Mesodermal cell (in vitro differentiated cells): ENCODE measurements around the gene WDR87.

Experiments used
- H3K27ac ChIP-seq: 2 replicates; pipeline ENCODE4 v1.7.0; 2013; ENCODE audit warnings: mild to moderate bottlenecking, low read depth, low read length, moderate library complexity; ENCODE audit not compliant: severe bottlenecking
- H3K36me3 ChIP-seq: 2 replicates; pipeline ENCODE4 v1.7.1; 2013; ENCODE audit warnings: mild to moderate bottlenecking, low read length, moderate library complexity; ENCODE audit not compliant: control insufficient read depth, insufficient read depth
- H3K4me1 ChIP-seq: one replicate; pipeline ENCODE4 v1.7.1; 2013; ENCODE audit warnings: mild to moderate bottlenecking, low read length; ENCODE audit not compliant: insufficient read depth, control insufficient read depth, poor library complexity, severe bottlenecking
- H3K4me3 ChIP-seq: 2 replicates; pipeline ENCODE4 v1.7.0; 2013; ENCODE audit warnings: low read length, control low read depth, mild to moderate bottlenecking; ENCODE audit not compliant: insufficient read depth, poor library complexity, severe bottlenecking; ENCODE audit errors: extremely low read depth
- H3K9me3 ChIP-seq: 2 replicates; pipeline ENCODE4 v1.7.1; 2013; ENCODE audit warnings: mild to moderate bottlenecking, low read length, moderate library complexity; ENCODE audit not compliant: control insufficient read depth
- WGBS, 2 experiments: methylation state at CpG; one replicate each; pipeline ENCODE4 v1.1.5; 2013; ENCODE audit warnings: missing lambda C conversion rate in 2 of 2; ENCODE audit not compliant: insufficient coverage in 2 of 2; 5-methylcytosine and 5-hydroxymethylcytosine counted together

The WDR87 gene

DNA sequence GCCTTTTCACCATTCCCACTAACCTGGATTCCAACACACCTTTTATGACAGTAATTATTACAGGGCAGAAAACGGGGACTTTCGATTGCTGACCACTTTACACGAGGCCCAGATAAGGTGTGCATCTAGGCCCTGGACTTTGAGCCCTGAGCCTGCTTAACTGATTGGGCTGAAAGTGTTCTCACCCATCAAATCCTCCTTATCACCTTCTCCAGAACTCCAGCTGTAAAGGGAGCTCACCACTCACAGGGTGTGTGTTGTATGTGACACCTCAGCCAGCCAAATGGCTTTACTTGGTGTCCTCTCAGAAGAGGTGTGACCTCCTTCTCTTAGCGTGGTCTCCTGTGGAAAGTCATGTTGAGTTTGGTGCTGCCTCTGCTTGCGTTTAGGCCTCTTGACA lies 37.1 kb upstream of the WDR87 start:
- Histone ChIP-seq H3K4me1 (no peaks in the 10 kb centered on the region), H3K36me3 (no peaks in the 10 kb centered on the region), H3K9me3 (no peaks in the 10 kb centered on the region), H3K4me3 (no peak overlapping the region), H3K27ac (no peak overlapping the region)
- WGBS, 2 experiments: 93 to 98% methylated on average over 3 to 5 of the region's 5 CpGs

GRCh38 chr19:37942516-37942902 lies 36.1 kb upstream of the WDR87 start:
- Histone ChIP-seq H3K4me3 (no peak overlapping the region), H3K4me1 (no peaks in the 10 kb centered on the region), H3K36me3 (no peaks in the 10 kb centered on the region), H3K9me3 (no peaks in the 10 kb centered on the region), H3K27ac (no peak overlapping the region)
- 96 to 97% methylated on average over 4 of the region's 6 CpGs for WGBS, 2 experiments

GRCh38 chr19:37941782-37942515 lies 35.6 kb upstream of the WDR87 start:
- H3K27ac ChIP-seq: no peak overlapping the region
- H3K9me3 ChIP-seq: no peaks in the 10 kb centered on the region
- no peaks in the 10 kb centered on the region for H3K4me1 ChIP-seq
- H3K4me3 ChIP-seq: no peak overlapping the region
- WGBS, 2 experiments: 89 to 95% methylated on average over 5 to 9 of the region's 12 CpGs
- peaks cover under 1% of the 10 kb centered on the region for H3K36me3 ChIP-seq

GRCh38 chr19:37938353-37938752 lies 32.0 kb upstream of the WDR87 start:
- Histone ChIP-seq H3K4me3 (no peak overlapping the region), H3K9me3 (peaks cover 8% of the 10 kb centered on the region), H3K27ac (no peak overlapping the region), H3K4me1 (peaks cover 7% of the 10 kb centered on the region), H3K36me3 (peaks cover 10% of the 10 kb centered on the region)
- 100% methylated on average over 1 of the region's 1 CpG; no CpG with 5 or more reads in 1 of the 2 experiments for WGBS, 2 experiments

DNA sequence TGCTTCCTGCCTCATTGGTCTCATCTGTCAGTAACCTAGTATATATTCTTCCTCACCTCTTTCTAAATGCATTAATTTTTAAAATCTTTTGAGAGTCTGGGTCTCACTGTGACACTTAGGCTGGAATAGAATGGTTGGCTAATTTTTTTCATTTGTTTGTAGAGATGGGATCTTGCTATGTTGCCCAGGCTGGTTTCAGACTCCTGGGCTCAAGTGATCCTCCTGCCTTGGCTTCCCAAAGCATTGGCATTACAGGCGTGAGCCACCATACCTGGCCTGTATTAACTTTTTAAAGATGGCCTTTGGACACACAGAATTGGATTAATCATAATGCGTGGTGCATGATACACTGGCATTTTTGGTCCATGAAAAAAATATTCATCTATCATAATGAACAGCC lies 30.5 kb upstream of the WDR87 start:
- Histone ChIP-seq H3K4me3 (no peak overlapping the region), H3K9me3 (peaks cover 8% of the 10 kb centered on the region), H3K27ac (no peak overlapping the region), H3K36me3 (peaks cover 10% of the 10 kb centered on the region), H3K4me1 (peaks cover 20% of the 10 kb centered on the region)
- WGBS, 2 experiments: 94 to 100% methylated on average over 2 of the region's 2 CpGs

GRCh38 chr19:37936166-37936565 lies 29.8 kb upstream of the WDR87 start:
- H3K9me3 ChIP-seq: peaks cover 8% of the 10 kb centered on the region
- H3K27ac ChIP-seq: no peak overlapping the region
- no peak overlapping the region for H3K4me3 ChIP-seq
- WGBS, 2 experiments: 80 to 100% methylated on average over 1 of the region's 2 CpGs
- H3K4me1 ChIP-seq: peaks cover 23% of the 10 kb centered on the region
- peaks cover 10% of the 10 kb centered on the region for H3K36me3 ChIP-seq

GRCh38 chr19:37935341-37935740 lies 28.9 kb upstream of the WDR87 start:
- H3K27ac ChIP-seq: no peak overlapping the region
- no peak overlapping the region for H3K4me3 ChIP-seq
- H3K4me1 ChIP-seq: peaks cover 23% of the 10 kb centered on the region
- peaks cover 10% of the 10 kb centered on the region for H3K36me3 ChIP-seq
- 100% methylated on average over 1 of the region's 1 CpG; no CpG with 5 or more reads in 1 of the 2 experiments for WGBS, 2 experiments
- H3K9me3 ChIP-seq: peaks cover 8% of the 10 kb centered on the region

DNA sequence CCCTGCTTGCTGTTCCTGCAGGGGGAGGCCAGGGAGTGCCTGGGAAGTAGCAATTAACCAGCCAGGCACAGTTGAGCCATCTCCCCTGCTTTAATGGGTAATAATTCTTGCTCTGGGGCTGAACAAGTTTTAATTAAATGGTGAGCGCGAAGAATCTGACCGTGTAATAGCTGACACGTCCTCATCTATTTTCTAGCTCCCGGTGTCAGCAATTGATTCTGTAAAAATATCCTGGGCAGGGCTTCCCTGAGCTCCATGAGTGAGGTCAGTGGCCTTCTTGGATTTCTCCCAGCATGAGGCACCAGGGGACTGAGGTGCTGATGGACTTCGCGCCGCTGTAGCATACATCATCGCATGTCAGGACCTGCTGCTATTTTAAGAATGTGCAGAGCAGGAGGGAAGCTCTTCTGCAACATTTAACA lies 27.6 kb upstream of the WDR87 start:
- 79 to 86% methylated on average over 5 to 6 of the region's 9 CpGs for WGBS, 2 experiments
- no peak overlapping the region for H3K4me3 ChIP-seq
- no peak overlapping the region for H3K27ac ChIP-seq

DNA sequence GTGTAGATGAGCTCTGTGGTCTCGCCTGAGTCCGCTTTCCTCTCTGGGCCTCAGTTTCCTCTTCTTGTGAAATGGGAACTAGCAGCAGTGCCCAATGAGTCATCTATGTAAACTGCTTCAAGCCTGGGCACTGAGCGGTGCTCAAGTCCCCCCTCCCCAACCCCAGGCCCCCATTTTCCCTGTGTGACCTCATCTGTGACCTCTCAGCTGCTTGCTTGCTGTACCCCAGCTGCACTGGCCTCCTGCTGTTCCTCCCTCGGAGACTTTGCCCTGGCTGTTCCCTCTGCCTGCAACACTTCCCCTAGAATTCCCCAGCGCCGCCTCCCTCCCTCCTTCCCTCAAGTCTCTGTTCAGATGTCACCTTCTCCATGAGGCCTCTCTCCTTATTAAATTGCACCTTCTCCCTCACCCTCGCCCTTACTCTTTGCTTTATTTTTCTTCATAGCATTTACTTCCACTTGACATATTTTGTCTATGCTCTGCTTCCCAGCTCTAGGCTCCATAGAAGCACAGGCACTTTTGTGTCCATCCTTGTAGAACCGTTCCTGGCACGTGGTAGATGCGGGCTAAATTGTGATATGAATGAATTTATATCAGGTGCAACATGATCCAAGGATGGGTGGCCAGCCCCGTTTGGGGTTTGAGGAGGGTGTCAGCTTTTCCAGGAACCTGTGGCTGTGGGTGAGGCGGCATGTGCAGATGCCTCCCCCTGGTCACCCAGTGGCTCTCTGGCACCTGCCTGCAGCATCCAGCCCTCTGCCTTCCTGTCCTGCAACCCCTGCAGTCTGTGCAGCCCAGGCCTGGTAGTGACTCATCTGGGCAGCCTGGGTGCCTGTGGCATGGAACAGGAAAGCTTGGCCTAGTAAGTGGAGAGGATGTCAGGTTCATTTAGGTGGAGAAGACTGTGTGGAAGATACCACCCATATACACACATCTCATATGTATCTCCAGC lies 26.9 kb upstream of the WDR87 start:
- Histone ChIP-seq H3K27ac (no peak overlapping the region), H3K36me3 (peaks cover 10% of the 10 kb centered on the region), H3K9me3 (peaks cover 8% of the 10 kb centered on the region), H3K4me1 (peaks cover 23% of the 10 kb centered on the region), H3K4me3 (no peak overlapping the region)
- 67 to 70% methylated on average over 9 to 12 of the region's 12 CpGs for WGBS, 2 experiments

More for the DNA sequence above, 27.6 kb upstream of the WDR87 start:
- Histone ChIP-seq H3K36me3 (peaks cover 10% of the 10 kb centered on the region), H3K9me3 (peaks cover 8% of the 10 kb centered on the region), H3K4me1 (peaks cover 23% of the 10 kb centered on the region)

- WGBS, 2 experiments: 24 to 25% methylated on average over 25 to 26 of the region's 30 CpGs
- H3K4me1 ChIP-seq: peaks cover 23% of the 10 kb centered on the region
- peak overlapping the region; percentile 42 for H3K27ac ChIP-seq
Measured at GRCh38 chr19:37931881-37932655, 25.7 kb upstream of the WDR87 start.

More at GRCh38 chr19:37931881-37932655, 25.7 kb upstream of the WDR87 start:
- Histone ChIP-seq H3K9me3 (peaks cover 8% of the 10 kb centered on the region), H3K36me3 (peaks cover 10% of the 10 kb centered on the region), H3K4me3 (no peak overlapping the region)
